C4-2B (cell line): ENCODE results near the gene MYO9B.

ENCODE experiments used
- CTCF ChIP-seq: fragments of 450-650 bp; conservative IDR thresholded peaks from 2 replicates; pipeline ENCODE4 v1.5.1; 2017; ENCODE audit warnings: mild to moderate bottlenecking
- ZFX ChIP-seq: fragments of 450-650 bp; IDR thresholded peaks from 2 replicates; pipeline ENCODE4 v1.6.1; 2017

GRCh38 chr19:17080440-17080801 lies 4.8 kb downstream of the MYO9B start:
- TF ChIP-seq CTCF (no peak), ZFX (no peak)
